KMS-11 (cell line): Measurements from ENCODE around the gene CPT1B.

ENCODE experiments used
- H2AFZ ChIP-seq: fragments of 200-600 bp; sonication (generic); 2 replicates; pipeline ENCODE4 v1.6.1; 2016; ENCODE audit warnings: antibody characterized with exemption, mixed run types, low read depth
- H3K27ac ChIP-seq: fragments of 200-600 bp; sonication (generic); 2 replicates; pipeline ENCODE4 v1.6.1; 2016; ENCODE audit warnings: mild to moderate bottlenecking, mixed run types
- H3K27me3 ChIP-seq: fragments of 200-600 bp; sonication (generic); 2 replicates; pipeline ENCODE4 v1.6.1; 2017; ENCODE audit warnings: mild to moderate bottlenecking, low read depth, mixed run types, moderate library complexity; ENCODE audit not compliant: insufficient read depth
- H3K36me3 ChIP-seq: fragments of 200-600 bp; sonication (generic); 2 replicates; pipeline ENCODE4 v1.6.1; 2017; ENCODE audit warnings: mild to moderate bottlenecking, mixed run types; ENCODE audit not compliant: insufficient read depth
- H3K4me1 ChIP-seq: fragments of 200-600 bp; sonication (generic); 2 replicates; pipeline ENCODE4 v1.6.1; 2016; ENCODE audit warnings: mild to moderate bottlenecking, low read depth, mixed run types; ENCODE audit not compliant: poor library complexity, severe bottlenecking
- H3K4me2 ChIP-seq: fragments of 200-600 bp; sonication (generic); 2 replicates; pipeline ENCODE4 v1.7.0; 2016; ENCODE audit warnings: mild to moderate bottlenecking, mixed run types
- H3K4me3 ChIP-seq: fragments of 200-600 bp; sonication (generic); IDR thresholded peaks from 2 replicates; pipeline ENCODE4 v1.6.1; 2017; ENCODE audit warnings: low read depth, low read length, mixed read lengths; ENCODE audit not compliant: insufficient read depth
- H3K79me2 ChIP-seq: fragments of 200-600 bp; sonication (generic); 2 replicates; pipeline ENCODE4 v1.6.1; 2016; ENCODE audit warnings: low read depth, mixed run types; ENCODE audit not compliant: insufficient read depth
- H3K9ac ChIP-seq: fragments of 200-600 bp; sonication (generic); 2 replicates; pipeline ENCODE4 v1.6.1; 2016; ENCODE audit warnings: mild to moderate bottlenecking, mixed run types
- H4K20me1 ChIP-seq: fragments of 200-600 bp; sonication (generic); 2 replicates; pipeline ENCODE4 v1.6.1; 2016; ENCODE audit warnings: mild to moderate bottlenecking, mixed run types; ENCODE audit not compliant: insufficient read depth
- TF ChIP-seq, protein P1 (sequence below): fragments of 200-600 bp; sonication (generic); conservative IDR thresholded peaks from 2 replicates; pipeline ENCODE4 v1.6.1; 2017; ENCODE audit warnings: low read depth, mild to moderate bottlenecking, antibody characterized with exemption, low read length, moderate library complexity, mixed read lengths

Gene CPT1B

DNA sequence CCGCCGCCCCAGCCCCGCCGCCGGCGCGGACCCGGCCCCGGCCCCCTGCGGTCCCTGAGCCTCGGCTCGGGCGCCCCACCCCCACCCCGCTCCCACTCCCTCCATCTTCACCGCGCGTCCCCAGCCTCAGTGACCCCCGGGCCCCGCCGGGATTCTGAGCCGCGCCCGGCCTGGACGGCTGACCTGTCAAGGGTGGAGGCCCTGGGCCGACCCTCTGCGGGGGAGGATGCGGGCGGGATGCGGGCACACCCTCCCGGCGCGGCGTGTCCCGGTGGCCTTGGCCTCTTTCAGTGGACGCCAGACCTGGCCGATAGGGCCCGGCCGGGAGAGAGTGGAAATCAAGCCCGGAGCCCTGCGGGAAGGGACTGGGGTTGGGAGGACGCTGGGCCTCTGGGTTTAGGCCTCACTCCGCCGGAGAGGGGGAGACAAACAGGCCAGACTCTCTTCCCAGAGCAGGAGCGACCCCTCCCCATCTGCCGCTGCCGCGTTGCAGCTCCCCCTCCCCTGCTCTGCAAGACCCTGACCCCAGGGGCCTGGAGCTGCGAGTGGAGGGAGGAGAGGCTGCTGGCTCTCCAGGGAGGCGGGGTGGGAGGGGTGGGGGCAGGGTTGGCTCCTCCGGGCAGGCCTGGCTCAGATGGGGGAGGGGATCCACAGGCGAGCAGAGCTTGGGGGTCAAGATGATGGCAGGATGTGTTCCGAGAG lies 22.9 kb upstream of the CPT1B start:
- Histone ChIP-seq H3K4me2 (no peak overlapping the region), H3K27me3 (peaks cover 25% of the 10 kb centered on the region), H3K4me3 (no peak overlapping the region)

DNA sequence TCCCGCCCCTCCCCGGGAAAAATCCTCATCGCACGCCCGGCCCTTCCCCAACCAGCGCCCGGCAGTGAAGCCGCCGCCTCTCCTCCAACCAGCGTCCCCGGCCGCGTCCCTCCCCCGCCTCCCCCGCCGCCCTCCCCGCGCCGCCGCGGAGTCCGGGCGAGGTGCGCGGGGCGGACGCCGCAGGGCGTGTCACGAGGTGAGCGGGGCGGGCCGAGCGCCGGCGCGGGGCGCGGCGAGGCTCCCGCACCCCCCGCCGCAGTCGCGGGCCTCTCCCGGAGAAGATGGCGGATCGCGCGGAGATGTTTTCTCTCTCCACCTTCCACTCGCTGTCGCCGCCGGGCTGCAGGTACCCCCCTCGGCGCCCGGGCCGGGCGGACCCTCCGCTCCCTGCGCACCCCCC lies 22.3 kb upstream of the CPT1B start, which contains the start of gene MAPK8IP2:
TSS of gene MAPK8IP2 (plus strand) at position 256 of the 400 bp plus-strand sequence. CDS start at position 282, 26 bp downstream.
- TF ChIP-seq, protein P1, sequence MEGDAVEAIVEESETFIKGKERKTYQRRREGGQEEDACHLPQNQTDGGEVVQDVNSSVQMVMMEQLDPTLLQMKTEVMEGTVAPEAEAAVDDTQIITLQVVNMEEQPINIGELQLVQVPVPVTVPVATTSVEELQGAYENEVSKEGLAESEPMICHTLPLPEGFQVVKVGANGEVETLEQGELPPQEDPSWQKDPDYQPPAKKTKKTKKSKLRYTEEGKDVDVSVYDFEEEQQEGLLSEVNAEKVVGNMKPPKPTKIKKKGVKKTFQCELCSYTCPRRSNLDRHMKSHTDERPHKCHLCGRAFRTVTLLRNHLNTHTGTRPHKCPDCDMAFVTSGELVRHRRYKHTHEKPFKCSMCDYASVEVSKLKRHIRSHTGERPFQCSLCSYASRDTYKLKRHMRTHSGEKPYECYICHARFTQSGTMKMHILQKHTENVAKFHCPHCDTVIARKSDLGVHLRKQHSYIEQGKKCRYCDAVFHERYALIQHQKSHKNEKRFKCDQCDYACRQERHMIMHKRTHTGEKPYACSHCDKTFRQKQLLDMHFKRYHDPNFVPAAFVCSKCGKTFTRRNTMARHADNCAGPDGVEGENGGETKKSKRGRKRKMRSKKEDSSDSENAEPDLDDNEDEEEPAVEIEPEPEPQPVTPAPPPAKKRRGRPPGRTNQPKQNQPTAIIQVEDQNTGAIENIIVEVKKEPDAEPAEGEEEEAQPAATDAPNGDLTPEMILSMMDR = no peak
- Histone ChIP-seq H3K4me2 (no peak within 1 kb of the TSS), H2AFZ (no peak within 1 kb of the TSS), H3K4me1 (no peaks in the 10 kb centered on the region), H3K79me2 (no peaks in the 10 kb centered on the region), H4K20me1 (no peaks in the 10 kb centered on the region), H3K27ac (no peak within 1 kb of the TSS), H3K4me3 (no peak within 1 kb of the TSS), H3K9ac (no peak within 1 kb of the TSS), H3K36me3 (no peaks in the 10 kb centered on the region), H3K27me3 (peaks cover 22% of the 10 kb centered on the region)

More for the DNA sequence above, 22.9 kb upstream of the CPT1B start:
- no peak overlapping the region for H3K27ac ChIP-seq
- H3K9ac ChIP-seq = no peak overlapping the region
- no peaks in the 10 kb centered on the region for H3K4me1 ChIP-seq
- no peaks in the 10 kb centered on the region for H3K79me2 ChIP-seq
- TF ChIP-seq, protein P1 = no peak
- no peaks in the 10 kb centered on the region for H3K36me3 ChIP-seq
- H4K20me1 ChIP-seq = no peaks in the 10 kb centered on the region
- no peak overlapping the region for H2AFZ ChIP-seq

DNA sequence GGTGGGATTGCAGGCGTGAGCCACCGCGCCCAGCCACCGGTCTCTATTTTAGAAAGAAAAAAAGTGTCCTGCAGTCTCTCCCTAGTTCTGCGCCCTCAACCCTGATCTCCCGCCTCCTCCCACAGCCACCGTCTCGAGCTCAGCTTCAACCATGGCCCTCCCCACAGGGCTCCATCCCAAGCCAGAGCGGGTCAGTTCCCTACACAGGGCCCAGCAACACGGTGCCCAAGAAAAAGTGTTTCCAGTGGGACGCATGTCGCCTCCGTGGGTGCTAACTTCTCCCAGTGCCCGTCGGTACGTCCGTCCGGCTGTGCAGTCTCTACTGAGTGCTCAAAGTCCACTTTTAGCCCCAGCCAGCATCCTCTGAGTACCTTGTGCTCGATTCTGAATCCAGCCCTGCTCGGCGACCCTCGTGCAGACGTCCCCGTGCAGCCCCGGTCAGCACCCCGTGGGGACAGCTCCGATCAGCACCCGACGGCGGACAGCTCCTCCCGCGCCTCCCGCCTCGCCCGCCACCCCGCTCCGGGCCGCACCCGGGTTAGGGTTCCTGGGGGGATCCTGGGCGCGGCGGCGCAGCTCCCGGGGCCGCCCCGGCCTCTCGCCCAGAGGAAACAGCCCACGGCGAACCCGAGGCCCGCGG lies 21.7 kb upstream of the CPT1B start:
- Histone ChIP-seq H3K27ac (no peak overlapping the region), H3K27me3 (peaks cover 22% of the 10 kb centered on the region), H4K20me1 (no peaks in the 10 kb centered on the region), H3K36me3 (no peaks in the 10 kb centered on the region), H2AFZ (no peak overlapping the region), H3K79me2 (no peaks in the 10 kb centered on the region), H3K9ac (no peak overlapping the region), H3K4me1 (no peaks in the 10 kb centered on the region), H3K4me2 (no peak overlapping the region), H3K4me3 (no peak overlapping the region)
- TF ChIP-seq, protein P1 = no peak

DNA sequence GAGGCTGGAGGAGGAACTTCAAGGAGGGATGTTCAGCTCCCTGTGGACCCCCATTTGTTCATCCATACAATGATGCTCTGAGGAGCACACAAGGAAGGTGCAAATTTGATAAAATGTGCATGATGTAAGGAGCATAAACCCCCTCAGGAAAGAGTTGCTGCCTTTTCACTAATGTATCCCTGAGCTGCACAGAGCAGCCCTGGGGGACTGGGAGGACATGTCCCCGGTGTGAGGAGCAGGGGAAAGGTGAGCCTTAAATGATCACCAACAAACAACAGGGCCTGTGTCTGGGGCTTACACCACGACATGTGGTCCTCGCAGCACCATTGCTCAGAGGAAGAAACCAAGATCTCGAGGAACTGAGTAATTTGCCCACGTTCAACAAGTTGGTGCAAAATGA lies 18.9 kb upstream of the CPT1B start:
- no peaks in the 10 kb centered on the region for H4K20me1 ChIP-seq
- TF ChIP-seq, protein P1 = no peak
- peaks cover 7% of the 10 kb centered on the region; the same call in 1 of the 2 replicates for H3K27me3 ChIP-seq
- H3K27ac ChIP-seq = no peak overlapping the region
- H3K79me2 ChIP-seq = no peaks in the 10 kb centered on the region
- H3K4me2 ChIP-seq = no peak overlapping the region
- H3K4me1 ChIP-seq = no peaks in the 10 kb centered on the region
- H3K4me3 ChIP-seq = no peak overlapping the region
- H2AFZ ChIP-seq = no peak overlapping the region
- no peaks in the 10 kb centered on the region for H3K36me3 ChIP-seq
- no peak overlapping the region for H3K9ac ChIP-seq
